ENCODE results near the gene GLP1R. TPM values are rescaled to one million over a fixed set of nuclear protein-coding genes. Genes with fewer than 3 reads are reported as not detected.

The GLP1R gene
- total and polyA plus RNA-seq, 2 of the 13 experiments (the other 11 are each of a cell fraction or from before 2014, with no cell fraction given) = not detected

GRCh38 chr6:39137245-39137644 is 88.7 kb downstream of the GLP1R start (continued):
- no peak for TF ChIP-seq BCLAF1 (IDR thresholded peaks at IDR 0.05)
- no peak for TF ChIP-seq POLR2AphosphoS2 (IDR thresholded peaks at IDR 0.05; ENCODE audit: low read depth, low read length)
- no peak for TF ChIP-seq THYN1 (CRISPR knock-in tag; IDR thresholded peaks at IDR 0.05; ENCODE audit: borderline replicate concordance, low read depth)
- TF ChIP-seq PRPF4 (IDR thresholded peaks at IDR 0.05; ENCODE audit: low read depth, low read length, poor library complexity, severe bottlenecking) = no peak
- TF ChIP-seq ZNF816 (CRISPR knock-in tag; IDR thresholded peaks at IDR 0.05; ENCODE audit: borderline replicate concordance) = no peak
- TF ChIP-seq NCOA1 (CRISPR knock-in tag; IDR thresholded peaks at IDR 0.05) = no peak
- TF ChIP-seq ZNF546 (CRISPR knock-in tag; conservative IDR thresholded peaks at IDR 0.05) = no peak
- no peak for TF ChIP-seq CTCF (CRISPR knock-in tag; IDR thresholded peaks at IDR 0.05)
- TF ChIP-seq ZMYM4 (CRISPR knock-in tag; IDR thresholded peaks at IDR 0.05) = peak; percentile 37; the same call in 1 of the 2 replicates
- no peak for TF ChIP-seq ZBTB43 (CRISPR knock-in tag; conservative IDR thresholded peaks at IDR 0.05)
- peak; percentile 65; the same call in 1 of the 2 replicates for TF ChIP-seq NKX3-1 (CRISPR knock-in tag; IDR thresholded peaks at IDR 0.05)
- TF ChIP-seq SKIL (CRISPR knock-in tag; IDR thresholded peaks at IDR 0.05; ENCODE audit: borderline replicate concordance) = no peak
- no peak for TF ChIP-seq HHEX (CRISPR knock-in tag; IDR thresholded peaks at IDR 0.05)
- no peak for TF ChIP-seq ZHX1 (CRISPR knock-in tag; IDR thresholded peaks at IDR 0.05; ENCODE audit: low read depth)
- TF ChIP-seq ZFP62 (CRISPR knock-in tag; IDR thresholded peaks at IDR 0.05) = no peak
- TF ChIP-seq ZNF451 (CRISPR knock-in tag; IDR thresholded peaks at IDR 0.05) = no peak
- 0 out of 2 replicates have a peak, but pooled peaks have one; percentile 46 for TF ChIP-seq RXRB (CRISPR knock-in tag; IDR thresholded peaks at IDR 0.05; ENCODE audit: borderline replicate concordance)
- no peak for TF ChIP-seq ZSCAN20 (CRISPR knock-in tag; IDR thresholded peaks at IDR 0.05; ENCODE audit: borderline replicate concordance)
- no peak for TF ChIP-seq ZNF589 (CRISPR knock-in tag; conservative IDR thresholded peaks at IDR 0.05)
